HepG2 (cell line): ENCODE measurements around the gene KCTD19. TPM values are rescaled to one million over a fixed set of nuclear protein-coding genes. Genes with fewer than 3 reads are reported as not detected.

Experiments
- FOXJ3 ChIP-seq: sonication (generic); formaldehyde crosslinking; IDR thresholded peaks from 2 replicates; pipeline ENCODE4 v1.4.0; 2020; ENCODE audit warnings: missing genetic modification reagents, mild to moderate bottlenecking, borderline replicate concordance
- KDM4B ChIP-seq: sonication (generic); formaldehyde crosslinking; IDR thresholded peaks from 2 replicates; pipeline ENCODE4 v1.4.0; 2020; ENCODE audit warnings: missing genetic modification reagents
- NFATC3 ChIP-seq: sonication (generic); formaldehyde crosslinking; IDR thresholded peaks from 2 replicates; pipeline ENCODE4 v1.5.1; 2020; ENCODE audit warnings: mild to moderate bottlenecking, missing genetic modification reagents
- RXRA ChIP-seq: sonication (generic); formaldehyde crosslinking; IDR thresholded peaks from 2 replicates; pipeline ENCODE4 v1.5.1; 2020; ENCODE audit warnings: missing genetic modification reagents
- ZFAT ChIP-seq: sonication (generic); formaldehyde crosslinking; conservative IDR thresholded peaks from 2 replicates; pipeline ENCODE4 v1.8.1; 2023; ENCODE audit warnings: missing genetic modification reagents, inconsistent platforms
- ZFP82 ChIP-seq: sonication (generic); formaldehyde crosslinking; IDR thresholded peaks from 2 replicates; pipeline ENCODE4 v1.5.1; 2020; ENCODE audit warnings: mild to moderate bottlenecking, missing genetic modification reagents, borderline replicate concordance
- ZNF234 ChIP-seq: sonication (generic); formaldehyde crosslinking; conservative IDR thresholded peaks from 2 replicates; pipeline ENCODE4 v1.5.1; 2020; ENCODE audit warnings: mild to moderate bottlenecking, missing genetic modification reagents
- ZNF235 ChIP-seq: sonication (generic); formaldehyde crosslinking; IDR thresholded peaks from 2 replicates; pipeline ENCODE4 v1.8.1; 2023; ENCODE audit warnings: mild to moderate bottlenecking, missing genetic modification reagents, borderline replicate concordance
- ZNF430 ChIP-seq: sonication (generic); formaldehyde crosslinking; IDR thresholded peaks from 2 replicates; pipeline ENCODE4 v1.9.0; 2021; ENCODE audit warnings: mild to moderate bottlenecking, missing genetic modification reagents
- ZSCAN20 ChIP-seq: sonication (generic); formaldehyde crosslinking; IDR thresholded peaks from 2 replicates; pipeline ENCODE4 v1.4.0; 2020; ENCODE audit warnings: missing genetic modification reagents, mild to moderate bottlenecking, borderline replicate concordance
- ZSCAN29 ChIP-seq: sonication (generic); formaldehyde crosslinking; conservative IDR thresholded peaks from 2 replicates; pipeline ENCODE4 v1.4.0; 2020; ENCODE audit warnings: mild to moderate bottlenecking, missing genetic modification reagents
- polyA plus RNA-seq, 8 experiments: library from polyadenylated mRNA; depleted of rRNA in 3 of 8; stranded (reverse) in 7 of 8; unstranded in 1 of 8; fragments of >200 nt; fragmentation: Illumina TruSeq in 4 of 8; extraction: Trizol in 4 of 8; gene quantifications; 2 replicates each; pipeline versions ENCODE4 v1.2.1 to v1.2.3, GENCODE V29; 2011 to 2016; ENCODE audit warnings: low read depth in 4 of 8, missing spikeins in 1 of 8, mixed read lengths in 1 of 8; ENCODE audit not compliant: insufficient read depth in 1 of 8
- total RNA-seq, 5 experiments: library from RNA; depleted of rRNA; stranded (reverse); fragments of >200 nt; fragmentation: Illumina TruSeq; extraction: Trizol; gene quantifications; 2 replicates each; pipeline ENCODE4 v1.2.3, GENCODE V29; 2016; ENCODE audit warnings: low read depth in 1 of 5
- TF ChIP-seq, protein P1 (sequence below): sonication (generic); formaldehyde crosslinking; IDR thresholded peaks from 2 replicates; pipeline ENCODE4 v1.4.0; 2020; ENCODE audit warnings: mild to moderate bottlenecking, missing genetic modification reagents
- TF ChIP-seq, protein P2 (sequence below): sonication (generic); formaldehyde crosslinking; IDR thresholded peaks from 2 replicates; pipeline ENCODE4 v1.4.0; 2020; ENCODE audit warnings: missing genetic modification reagents
- TF ChIP-seq, protein P3 (sequence below), 2 experiments: sonication (generic) in 1 of 2; formaldehyde crosslinking in 1 of 2; IDR thresholded peaks; 2 replicates each; pipeline versions ENCODE4 v1.4.0 to v1.6.1; 2018 to 2020; ENCODE audit warnings: missing genetic modification reagents in 2 of 2, borderline replicate concordance in 1 of 2, low read depth in 1 of 2, mild to moderate bottlenecking in 1 of 2, missing biosample characterization in 1 of 2
- TF ChIP-seq, protein P4 (sequence below): sonication (generic); formaldehyde crosslinking; IDR thresholded peaks from 2 replicates; pipeline ENCODE4 v1.5.0; 2020; ENCODE audit warnings: mild to moderate bottlenecking, missing genetic modification reagents, borderline replicate concordance

The KCTD19 gene
- total and polyA plus RNA-seq, 2 of the 13 experiments (the other 11 are each of a cell fraction or from before 2014, with no cell fraction given), result not detected

DNA sequence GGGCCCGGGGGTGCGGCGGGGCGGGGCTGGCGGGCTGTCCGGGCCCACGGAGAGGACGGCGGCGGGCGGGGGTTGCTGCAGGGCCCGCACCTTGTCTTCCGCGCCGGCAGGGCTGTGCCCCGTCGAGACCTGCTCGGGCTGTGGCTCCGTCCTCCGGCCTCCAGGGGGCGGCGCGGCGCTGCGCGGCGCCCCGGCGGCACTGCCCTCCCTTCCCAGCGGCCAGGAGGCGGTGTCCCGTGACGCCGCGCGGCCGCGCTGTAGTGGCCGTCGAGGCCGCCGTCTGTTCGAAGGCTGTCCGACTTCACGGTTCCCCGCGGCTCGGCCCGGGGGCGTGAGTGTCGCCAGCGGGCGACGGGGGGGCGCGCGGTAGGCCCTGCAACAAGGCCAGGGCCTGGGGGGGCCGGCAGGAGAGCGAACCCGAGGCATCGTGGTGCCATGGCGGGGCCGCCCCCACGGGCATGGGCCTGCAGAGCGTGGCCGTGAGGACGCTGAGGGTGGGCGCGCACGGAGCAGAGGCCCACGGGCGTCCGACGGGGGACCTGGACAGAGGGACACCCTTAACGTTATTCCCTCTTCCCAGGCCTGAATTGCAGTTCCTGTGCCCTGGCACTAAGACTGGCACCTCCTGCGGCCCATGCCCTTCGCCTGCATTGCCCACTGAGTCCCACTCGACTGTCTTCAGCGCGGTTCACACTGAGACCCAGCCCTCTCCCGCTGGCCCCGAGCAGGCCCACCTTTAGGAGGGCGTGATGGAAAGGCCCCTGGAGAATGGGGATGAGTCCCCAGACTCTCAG is 47.0 kb downstream of the KCTD19 start, which contains the start of gene PLEKHG4 (continued):
- TF ChIP-seq, protein P1, sequence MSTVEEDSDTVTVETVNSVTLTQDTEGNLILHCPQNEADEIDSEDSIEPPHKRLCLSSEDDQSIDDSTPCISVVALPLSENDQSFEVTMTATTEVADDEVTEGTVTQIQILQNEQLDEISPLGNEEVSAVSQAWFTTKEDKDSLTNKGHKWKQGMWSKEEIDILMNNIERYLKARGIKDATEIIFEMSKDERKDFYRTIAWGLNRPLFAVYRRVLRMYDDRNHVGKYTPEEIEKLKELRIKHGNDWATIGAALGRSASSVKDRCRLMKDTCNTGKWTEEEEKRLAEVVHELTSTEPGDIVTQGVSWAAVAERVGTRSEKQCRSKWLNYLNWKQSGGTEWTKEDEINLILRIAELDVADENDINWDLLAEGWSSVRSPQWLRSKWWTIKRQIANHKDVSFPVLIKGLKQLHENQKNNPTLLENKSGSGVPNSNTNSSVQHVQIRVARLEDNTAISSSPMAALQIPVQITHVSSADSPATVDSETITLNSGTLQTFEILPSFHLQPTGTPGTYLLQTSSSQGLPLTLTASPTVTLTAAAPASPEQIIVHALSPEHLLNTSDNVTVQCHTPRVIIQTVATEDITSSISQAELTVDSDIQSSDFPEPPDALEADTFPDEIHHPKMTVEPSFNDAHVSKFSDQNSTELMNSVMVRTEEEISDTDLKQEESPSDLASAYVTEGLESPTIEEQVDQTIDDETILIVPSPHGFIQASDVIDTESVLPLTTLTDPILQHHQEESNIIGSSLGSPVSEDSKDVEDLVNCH (CRISPR knock-in tag), result 0 out of 2 replicates have a peak, but pooled peaks have one; percentile 46
- TF ChIP-seq KDM4B (no peak; the same call in 1 of the 2 replicates), RXRA (CRISPR knock-in tag) (no peak), ZFP82 (peak; percentile 43; the same call in 1 of the 2 replicates), ZSCAN29 (CRISPR knock-in tag) (no peak), ZFAT (CRISPR knock-in tag) (no peak), NFATC3 (CRISPR knock-in tag) (no peak), ZSCAN20 (CRISPR knock-in tag) (no peak), ZNF235 (CRISPR knock-in tag) (no peak), ZNF234 (CRISPR knock-in tag) (no peak), ZNF430 (CRISPR knock-in tag) (peak; percentile 4; the same call in 1 of the 2 replicates), FOXJ3 (no peak)
- TF ChIP-seq, protein P2, sequence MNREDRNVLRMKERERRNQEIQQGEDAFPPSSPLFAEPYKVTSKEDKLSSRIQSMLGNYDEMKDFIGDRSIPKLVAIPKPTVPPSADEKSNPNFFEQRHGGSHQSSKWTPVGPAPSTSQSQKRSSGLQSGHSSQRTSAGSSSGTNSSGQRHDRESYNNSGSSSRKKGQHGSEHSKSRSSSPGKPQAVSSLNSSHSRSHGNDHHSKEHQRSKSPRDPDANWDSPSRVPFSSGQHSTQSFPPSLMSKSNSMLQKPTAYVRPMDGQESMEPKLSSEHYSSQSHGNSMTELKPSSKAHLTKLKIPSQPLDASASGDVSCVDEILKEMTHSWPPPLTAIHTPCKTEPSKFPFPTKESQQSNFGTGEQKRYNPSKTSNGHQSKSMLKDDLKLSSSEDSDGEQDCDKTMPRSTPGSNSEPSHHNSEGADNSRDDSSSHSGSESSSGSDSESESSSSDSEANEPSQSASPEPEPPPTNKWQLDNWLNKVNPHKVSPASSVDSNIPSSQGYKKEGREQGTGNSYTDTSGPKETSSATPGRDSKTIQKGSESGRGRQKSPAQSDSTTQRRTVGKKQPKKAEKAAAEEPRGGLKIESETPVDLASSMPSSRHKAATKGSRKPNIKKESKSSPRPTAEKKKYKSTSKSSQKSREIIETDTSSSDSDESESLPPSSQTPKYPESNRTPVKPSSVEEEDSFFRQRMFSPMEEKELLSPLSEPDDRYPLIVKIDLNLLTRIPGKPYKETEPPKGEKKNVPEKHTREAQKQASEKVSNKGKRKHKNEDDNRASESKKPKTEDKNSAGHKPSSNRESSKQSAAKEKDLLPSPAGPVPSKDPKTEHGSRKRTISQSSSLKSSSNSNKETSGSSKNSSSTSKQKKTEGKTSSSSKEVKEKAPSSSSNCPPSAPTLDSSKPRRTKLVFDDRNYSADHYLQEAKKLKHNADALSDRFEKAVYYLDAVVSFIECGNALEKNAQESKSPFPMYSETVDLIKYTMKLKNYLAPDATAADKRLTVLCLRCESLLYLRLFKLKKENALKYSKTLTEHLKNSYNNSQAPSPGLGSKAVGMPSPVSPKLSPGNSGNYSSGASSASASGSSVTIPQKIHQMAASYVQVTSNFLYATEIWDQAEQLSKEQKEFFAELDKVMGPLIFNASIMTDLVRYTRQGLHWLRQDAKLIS (CRISPR knock-in tag), result no peak
- TF ChIP-seq, protein P3, sequence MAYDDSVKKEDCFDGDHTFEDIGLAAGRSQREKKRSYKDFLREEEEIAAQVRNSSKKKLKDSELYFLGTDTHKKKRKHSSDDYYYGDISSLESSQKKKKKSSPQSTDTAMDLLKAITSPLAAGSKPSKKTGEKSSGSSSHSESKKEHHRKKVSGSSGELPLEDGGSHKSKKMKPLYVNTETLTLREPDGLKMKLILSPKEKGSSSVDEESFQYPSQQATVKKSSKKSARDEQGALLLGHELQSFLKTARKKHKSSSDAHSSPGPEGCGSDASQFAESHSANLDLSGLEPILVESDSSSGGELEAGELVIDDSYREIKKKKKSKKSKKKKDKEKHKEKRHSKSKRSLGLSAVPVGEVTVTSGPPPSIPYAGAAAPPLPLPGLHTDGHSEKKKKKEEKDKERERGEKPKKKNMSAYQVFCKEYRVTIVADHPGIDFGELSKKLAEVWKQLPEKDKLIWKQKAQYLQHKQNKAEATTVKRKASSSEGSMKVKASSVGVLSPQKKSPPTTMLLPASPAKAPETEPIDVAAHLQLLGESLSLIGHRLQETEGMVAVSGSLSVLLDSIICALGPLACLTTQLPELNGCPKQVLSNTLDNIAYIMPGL (CRISPR knock-in tag; IDR thresholded peaks at IDR 0.05; ENCODE audit: borderline replicate concordance in 1 of 2, low read depth in 1 of 2), result peak; percentile 64 to 69; a peak in 3 of 4 replicates
- TF ChIP-seq, protein P4, sequence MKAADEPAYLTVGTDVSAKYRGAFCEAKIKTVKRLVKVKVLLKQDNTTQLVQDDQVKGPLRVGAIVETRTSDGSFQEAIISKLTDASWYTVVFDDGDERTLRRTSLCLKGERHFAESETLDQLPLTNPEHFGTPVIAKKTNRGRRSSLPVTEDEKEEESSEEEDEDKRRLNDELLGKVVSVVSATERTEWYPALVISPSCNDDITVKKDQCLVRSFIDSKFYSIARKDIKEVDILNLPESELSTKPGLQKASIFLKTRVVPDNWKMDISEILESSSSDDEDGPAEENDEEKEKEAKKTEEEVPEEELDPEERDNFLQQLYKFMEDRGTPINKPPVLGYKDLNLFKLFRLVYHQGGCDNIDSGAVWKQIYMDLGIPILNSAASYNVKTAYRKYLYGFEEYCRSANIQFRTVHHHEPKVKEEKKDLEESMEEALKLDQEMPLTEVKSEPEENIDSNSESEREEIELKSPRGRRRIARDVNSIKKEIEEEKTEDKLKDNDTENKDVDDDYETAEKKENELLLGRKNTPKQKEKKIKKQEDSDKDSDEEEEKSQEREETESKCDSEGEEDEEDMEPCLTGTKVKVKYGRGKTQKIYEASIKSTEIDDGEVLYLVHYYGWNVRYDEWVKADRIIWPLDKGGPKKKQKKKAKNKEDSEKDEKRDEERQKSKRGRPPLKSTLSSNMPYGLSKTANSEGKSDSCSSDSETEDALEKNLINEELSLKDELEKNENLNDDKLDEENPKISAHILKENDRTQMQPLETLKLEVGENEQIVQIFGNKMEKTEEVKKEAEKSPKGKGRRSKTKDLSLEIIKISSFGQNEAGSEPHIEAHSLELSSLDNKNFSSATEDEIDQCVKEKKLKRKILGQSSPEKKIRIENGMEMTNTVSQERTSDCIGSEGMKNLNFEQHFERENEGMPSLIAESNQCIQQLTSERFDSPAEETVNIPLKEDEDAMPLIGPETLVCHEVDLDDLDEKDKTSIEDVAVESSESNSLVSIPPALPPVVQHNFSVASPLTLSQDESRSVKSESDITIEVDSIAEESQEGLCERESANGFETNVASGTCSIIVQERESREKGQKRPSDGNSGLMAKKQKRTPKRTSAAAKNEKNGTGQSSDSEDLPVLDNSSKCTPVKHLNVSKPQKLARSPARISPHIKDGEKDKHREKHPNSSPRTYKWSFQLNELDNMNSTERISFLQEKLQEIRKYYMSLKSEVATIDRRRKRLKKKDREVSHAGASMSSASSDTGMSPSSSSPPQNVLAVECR (CRISPR knock-in tag), result peak; percentile 52; the same call in 1 of the 2 replicates
